Measurements from ENCODE around the gene ZNF319.
"Not testable (repeated sequence)": the region's sequence is repeated elsewhere in the genome, so short reads cannot be mapped to it uniquely, and the experiment has no call there.

The ZNF319 gene

DNA sequence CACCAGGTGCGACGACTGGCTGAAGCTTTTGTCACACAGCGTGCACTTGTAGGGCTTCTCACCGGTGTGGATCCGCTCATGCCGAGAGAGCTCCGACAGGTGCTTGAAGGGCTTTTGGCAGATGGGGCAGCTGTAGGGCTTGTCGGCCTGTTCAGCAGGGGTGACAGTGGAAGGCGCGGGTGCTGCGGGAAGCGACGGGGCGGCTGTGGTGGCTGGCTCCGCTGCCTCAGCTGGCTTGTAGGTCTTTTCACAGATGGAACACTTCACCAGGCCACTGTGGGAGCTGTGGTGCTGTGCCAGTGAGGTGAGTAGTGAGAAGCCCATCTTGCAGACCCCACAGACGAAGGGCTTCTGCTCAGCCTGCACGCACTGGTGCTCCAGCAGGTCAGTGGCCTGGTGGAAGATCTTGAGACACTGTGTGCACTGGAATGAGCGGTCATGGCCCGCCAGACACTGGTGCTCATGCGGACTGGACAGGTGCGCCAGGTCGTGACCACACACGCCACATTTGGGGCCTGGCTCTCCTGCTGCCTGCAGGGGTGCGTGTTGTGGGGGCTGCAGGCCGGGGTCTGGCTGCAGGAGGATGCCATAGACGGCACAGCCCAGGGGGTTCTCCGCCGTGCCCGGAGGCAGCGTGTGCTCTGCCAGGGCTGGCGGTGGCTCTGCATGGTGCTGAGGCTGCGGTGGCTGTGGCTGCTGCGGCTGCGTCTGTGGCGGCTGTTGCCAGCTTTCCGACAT lies 2.8 kb downstream of the ZNF319 start:
- no peak for DNase-seq (ENCODE audit: low read depth)

DNA sequence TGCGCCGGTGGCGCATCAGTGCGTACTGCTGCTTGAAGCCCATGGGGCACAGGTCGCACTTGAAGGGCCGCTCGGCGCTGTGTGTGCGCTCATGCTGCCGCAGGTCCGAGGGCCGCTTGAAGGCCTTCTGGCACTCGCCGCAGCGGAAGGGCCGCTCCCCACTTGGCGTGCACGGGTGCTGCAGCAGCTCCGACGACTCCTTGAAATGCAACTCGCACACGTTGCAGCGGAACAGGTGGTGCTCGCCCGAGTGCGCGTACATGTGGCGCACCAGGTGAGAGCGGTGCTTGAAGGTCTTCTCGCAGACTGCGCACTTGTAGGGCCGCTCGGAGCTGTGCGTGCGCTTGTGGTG lies 3.3 kb downstream of the ZNF319 start:
- DNase-seq (ENCODE audit: low read depth) = no peak

DNA sequence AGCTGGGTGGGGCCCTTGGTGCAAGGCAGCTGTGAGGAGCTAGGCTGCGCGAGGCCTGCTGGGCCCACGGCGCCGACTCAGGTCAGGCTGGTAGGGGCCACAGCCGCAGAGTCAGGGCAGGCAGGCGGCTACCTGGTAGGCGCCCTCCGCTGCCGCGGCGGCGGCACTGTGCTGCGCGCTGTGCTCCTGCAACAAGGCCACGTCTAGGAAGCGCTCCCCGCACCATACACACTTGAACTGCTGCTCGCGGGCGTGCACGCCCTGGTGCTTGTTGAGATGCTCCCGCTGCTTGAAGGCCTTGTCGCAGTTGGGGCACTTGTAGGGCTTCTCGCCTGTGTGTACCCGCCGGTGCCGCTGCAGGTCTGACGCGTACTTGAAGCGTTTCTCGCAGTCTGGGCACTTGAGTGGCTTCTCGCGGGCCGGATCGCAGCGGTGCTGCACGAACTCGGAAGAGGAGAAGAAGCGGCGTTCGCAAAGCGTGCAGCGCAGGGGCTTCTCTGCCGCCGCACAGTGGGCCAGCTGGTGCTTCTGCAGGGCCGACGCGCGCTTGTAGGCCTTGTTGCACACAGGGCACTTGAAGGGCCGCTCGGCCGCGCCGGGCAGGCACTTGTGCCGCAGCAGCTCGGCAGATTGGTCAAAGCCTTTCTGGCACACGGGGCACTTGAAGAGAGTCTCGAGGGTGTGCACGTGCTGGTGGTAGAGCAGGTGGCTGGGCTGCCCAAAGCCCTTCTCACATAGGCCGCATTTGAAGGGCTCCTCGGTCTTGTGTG lies 3.9 kb downstream of the ZNF319 start:
- DNase-seq (ENCODE audit: low read depth) = no peak

DNA sequence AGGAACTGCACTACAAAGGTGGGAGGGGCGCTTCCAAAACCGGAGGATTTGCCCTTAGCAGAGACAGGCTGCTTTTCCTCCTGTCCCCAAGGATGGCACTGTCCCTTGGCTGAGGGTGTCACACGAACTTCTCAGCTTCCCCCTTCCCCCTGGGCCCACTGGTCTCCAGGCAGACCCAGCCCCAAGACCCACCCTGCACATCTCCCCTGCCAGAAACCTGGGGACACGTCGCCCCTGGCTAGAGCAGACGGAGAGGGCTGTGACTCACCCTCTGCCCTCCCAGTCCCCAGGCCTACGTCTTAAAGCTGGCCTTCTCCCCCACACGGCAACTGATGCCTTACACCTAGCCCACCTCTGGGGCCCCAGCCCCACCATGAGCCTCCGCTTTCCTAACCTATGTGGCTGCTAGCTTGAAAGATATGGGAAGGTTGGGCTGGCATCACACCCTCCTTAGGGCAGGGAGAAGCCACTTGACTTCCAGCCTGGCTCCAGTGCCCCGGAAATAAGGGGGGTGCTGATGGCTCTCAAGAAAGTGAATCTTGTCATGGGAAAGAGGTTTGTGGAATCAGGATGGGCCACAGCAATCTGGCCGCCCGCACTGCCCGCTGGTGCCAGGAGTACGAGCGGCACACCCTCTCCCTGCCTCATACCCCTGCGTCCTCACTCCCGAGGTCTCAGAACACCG lies 4.6 kb downstream of the ZNF319 start:
- no peak for DNase-seq (ENCODE audit: low read depth)

DNA sequence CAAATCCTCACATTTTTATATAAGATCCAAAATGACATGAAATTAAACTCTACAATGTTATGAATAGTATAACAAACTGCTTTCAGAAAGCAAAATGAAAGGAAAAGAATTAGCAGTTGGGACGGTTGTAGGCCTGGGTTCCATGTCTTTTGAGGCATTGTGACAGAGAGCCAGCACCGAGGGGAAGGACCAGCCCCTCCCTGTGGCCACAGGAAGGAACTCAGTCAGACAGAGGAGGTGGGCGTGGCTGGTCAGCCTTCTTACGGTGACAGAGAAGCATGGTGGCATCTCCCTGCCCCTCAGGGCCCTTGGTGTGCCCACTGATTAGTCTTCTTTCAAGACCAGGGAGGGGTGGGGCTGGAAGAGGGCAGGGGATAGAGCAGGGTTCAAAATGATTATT lies 5.7 kb downstream of the ZNF319 start:
- DNase-seq (ENCODE audit: low read depth) = no peak

DNA sequence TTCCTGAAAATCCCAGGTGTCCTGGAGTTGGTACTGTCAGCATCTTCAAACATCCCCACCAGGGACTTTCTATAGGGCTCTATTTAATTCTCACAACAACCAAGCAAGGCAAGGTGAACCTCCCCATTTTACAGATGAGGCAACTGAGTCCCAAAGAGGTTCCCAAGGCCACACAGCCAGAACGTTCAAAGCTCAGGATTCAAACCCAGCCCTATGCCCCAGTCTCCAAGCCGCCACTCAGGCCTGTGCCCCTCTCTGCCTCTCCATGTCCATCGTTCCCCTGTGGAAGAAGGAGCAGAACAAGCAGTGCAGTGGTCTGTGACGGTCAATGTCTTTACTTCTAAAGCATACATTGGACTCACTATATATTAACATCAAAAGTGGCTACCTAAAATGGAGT lies 6.1 kb downstream of the ZNF319 start:
- DNase-seq (ENCODE audit: low read depth) = no peak

DNA sequence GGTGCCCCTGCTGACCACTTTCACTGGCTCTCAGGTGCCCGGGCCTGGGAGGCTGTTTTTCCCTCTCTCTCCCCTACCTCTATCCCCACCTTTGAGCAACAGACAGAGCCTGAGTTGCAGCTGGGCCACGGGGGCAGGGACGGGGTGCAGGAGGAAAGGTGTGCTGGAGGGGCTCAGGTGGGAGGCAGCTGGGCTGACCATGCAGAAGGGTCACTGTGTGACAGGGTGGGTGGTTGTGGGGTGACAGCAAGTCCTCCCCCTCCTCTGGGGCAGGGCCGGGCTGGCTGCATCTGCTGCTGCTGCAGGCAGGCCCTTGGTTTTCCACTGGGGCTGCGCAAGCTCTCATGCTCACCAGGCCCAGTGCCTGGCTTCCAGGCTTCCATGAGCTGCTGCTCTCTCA lies 6.6 kb downstream of the ZNF319 start:
- DNase-seq (ENCODE audit: low read depth) = no peak

DNA sequence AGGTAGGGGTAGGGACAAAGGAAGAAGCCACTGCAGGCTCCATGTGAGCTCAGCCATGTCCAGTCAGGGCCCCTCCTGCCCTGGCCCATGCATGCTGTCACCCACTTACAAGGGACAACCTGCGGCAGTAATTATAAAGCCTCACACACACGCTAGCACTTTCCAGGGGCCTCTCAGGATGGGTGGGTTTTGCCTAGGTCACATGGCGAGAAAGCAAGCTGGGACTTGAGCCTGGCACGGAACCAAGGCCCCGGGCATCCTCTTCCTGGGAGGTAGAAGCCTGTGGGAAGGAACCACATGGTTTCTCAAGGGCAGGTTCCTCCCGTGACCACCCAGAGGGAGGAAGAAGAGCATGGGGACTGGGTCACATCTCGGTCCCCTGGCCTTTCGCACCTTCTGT lies 7.0 kb downstream of the ZNF319 start:
- no peak for DNase-seq (ENCODE audit: low read depth)

DNA sequence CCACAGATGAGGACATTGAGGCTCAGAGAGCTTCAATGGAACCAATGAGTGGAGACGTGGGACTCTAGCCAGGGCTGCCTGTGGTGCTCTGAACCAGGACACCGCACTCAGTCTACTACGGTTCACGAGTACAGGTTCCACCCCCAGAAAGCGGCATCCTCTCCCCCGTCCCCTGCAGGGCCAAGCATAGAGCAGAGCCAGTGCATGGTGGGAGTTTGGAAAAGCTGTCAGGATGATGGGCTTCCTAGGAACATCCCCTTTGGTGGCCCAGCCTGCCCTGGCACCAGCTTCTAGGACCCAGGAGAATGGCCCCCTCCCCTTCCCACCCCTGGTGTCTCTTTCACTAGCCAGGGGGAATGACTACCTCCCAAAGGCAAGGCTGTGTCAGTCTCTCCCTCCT lies 8.4 kb downstream of the ZNF319 start:
- no peak for DNase-seq (ENCODE audit: low read depth)

DNA sequence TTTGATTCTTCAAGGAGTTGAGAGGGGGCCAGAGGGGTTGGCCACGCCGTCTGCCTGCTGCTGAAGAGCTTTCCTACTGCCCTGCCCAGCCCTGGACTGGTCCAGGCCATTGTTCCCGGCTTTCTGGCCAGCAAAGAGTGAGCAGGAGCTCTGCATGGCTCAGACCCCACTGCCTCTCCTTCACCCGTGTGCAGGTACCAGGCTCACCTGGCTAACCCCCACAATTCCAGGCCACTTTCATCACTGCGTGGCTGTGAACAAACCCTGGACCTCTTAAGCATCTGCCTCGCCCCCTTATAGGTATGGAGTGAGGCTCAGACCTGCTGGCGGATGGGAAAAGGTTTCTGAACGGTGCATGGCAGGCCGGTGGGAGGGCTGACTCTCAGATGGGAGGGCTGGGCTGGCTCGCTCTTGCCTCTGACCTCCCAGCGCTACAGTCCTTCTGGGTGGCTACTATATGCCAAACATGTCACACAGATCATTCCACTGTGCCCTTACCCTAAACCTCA lies 8.9 kb downstream of the ZNF319 start:
- DNase-seq (ENCODE audit: low read depth) = no peak

DNA sequence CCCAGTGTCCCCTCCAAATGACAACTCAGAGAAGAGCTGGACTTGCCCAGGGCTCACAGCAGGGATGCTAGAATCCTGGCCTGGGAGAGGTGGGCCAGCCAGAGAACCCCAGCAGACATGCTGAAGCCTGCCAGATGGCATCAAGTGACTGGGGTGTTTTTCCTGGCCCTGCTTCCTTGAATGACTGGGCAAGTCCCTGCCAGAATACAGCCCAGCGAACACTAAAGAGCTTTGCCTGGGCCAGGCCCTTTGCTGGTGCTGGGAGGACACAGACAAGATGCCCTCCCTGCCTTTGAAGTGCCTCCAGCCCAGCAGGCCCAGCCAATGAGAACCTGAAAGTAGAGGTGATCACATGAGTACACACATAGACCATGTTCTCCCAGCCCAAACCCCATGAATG lies 11.5 kb downstream of the ZNF319 start:
- DNase-seq (ENCODE audit: low read depth) = no peak

DNA sequence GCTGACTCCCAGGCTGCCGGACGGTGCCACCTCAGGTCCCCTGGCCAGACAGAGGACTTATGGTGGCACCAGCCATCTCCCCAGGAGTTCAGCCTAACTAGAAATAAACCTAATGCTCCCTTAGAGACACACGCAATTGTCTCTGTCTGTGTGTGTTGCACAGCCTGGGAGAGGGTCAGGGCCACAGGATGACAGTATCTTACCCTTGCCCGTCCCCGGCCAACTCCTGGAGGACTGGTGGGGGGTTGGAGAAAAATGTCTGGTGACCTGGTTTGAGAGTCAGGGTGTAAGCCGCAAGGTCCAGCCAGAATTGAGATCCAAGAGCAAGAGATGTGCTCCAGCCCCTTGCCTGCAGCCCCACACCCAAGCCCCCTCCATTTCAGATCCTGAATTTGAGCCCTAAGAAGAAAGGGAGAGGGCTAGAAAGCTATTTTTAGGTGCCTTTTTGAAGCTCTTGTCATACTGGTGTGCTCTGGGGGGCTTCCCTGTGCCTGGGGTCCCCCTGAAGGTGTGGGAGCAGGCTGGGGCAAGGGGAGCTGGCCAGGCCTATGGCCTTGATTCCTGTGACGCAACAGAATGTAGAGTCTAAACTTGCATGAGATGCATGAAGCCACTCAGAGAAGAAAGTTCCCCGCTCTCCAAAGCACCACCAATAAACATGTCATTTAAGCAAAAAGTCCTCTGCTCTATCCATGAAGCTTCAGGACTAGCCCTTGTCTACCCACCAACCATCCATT lies 12.9 kb downstream of the ZNF319 start:
- no peak for DNase-seq (ENCODE audit: low read depth)

DNA sequence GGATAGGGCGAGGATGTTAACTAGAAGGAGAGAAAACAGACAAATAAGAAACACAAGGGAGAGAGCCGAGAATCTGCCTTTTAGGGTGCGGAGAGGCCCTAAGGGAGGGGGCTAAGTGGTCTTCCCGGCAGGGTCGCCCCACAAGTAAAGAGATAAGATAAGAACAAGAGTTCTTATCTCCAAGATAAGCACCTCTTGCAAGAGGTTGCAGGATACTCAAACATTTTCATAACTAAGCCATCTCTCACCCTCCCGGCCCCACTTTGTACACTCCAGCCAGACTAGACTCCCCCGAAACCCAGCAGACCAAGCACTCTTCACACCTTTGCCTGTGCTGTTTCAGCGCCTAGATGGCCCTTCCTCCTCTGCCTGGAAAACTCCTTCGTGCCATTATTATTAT lies 14.3 kb downstream of the ZNF319 start:
- DNase-seq (ENCODE audit: low read depth) = no peak

DNA sequence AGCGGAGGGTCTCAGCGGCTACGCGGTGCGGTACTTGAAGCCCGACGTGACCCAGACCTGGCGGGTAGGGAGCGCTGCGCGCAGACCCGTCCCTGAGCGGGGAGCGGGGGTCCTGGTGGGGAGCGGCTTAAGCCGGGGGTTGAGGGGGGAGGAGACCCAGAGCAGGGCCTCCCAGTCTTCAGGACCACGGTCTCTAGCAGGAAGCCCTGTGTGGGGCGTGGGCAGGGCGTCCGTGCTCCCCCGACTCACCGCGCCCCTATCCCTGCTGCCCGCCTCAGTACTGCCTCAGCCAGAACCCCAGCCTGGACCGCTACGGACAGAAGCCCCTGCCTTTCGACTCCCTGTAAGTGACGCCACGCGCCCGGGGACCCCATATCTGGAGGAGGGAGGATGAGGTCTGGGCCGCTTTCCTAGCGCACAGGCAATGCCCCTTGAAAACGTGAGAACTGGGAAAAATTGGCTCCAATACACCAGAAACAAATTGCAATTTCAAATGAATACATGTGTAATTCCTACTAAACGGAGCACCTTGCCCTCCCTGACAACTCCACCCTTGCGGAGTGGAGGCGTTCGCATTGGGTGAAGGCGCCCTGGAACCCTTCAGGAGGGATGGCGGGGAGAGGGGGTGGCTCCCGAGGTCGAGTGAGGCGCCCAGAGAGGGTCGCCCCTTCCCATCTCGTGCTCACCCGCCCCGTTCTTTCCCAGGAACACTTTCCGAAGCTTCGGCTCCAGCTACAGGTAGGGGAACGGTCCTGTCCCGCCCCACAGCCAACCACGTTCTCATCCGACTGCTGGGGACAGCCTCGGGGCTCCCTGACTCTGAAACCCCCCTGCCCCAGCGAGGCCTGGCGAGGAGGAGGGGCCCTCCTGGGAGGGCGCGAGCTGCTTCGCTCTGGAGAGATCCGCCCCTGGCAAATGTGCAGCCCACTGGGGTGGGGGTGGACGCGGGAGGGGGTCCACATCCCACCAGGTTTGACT lies 15.0 kb downstream of the ZNF319 start:
- DNase-seq (ENCODE audit: low read depth) = no peak

DNA sequence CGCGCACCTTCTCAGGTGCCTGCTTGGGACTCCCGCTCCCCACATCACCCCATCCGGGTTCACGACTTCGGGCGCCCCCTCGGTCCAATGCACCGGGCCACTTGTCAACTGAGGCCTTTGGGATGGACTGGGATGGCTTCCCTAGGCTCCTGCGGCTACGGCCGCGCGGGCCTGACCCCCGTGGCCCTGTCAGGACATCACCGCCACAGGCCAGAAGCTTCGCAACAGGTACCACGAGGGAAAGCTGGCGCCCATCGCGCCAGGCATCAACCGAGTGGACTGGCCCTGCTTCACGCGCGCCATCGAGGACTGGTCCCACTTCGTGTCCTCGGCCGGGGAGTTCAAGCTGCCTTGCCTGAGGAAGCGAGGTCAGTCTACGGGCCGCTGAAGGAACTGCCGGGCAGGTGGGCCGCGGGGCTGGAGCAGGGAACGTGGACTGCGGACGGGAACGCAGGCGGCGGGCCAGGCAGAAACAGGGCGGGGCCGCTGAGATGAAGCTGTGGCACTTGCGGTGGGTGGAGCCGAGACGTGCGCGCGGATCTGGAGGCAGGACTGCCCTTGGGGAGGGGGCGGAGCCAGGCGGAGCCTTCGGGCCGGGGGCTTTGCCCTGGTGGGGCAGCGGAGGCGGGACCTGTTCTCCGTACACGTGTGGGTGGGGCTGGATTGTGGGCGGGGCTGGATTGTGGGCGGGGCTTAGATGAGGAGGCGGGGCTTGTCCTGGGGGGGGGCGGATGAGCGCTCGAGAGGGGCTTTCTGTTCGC lies 15.8 kb downstream of the ZNF319 start:
- DNase-seq (ENCODE audit: low read depth) = peak; percentile 88

DNA sequence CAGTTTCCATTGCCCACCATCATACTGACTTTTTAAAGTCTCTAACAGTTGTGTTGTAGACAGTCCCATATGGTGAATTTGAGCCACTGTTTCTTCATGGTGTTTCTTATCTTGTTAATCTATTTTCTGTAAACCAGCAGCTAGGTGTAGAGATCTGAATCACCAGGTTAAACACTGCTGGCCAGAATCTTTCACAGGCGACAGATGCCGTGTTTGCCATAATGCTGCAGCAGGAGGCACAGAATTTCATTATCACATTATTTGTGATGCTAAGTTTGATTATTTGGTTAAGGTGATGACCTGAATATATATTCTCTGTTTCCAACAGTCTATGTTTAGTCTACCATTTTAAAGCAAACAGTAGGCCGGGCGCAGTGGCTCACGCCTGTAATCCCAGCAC lies 18.1 kb downstream of the ZNF319 start:
- DNase-seq (ENCODE audit: low read depth) = no peak

DNA sequence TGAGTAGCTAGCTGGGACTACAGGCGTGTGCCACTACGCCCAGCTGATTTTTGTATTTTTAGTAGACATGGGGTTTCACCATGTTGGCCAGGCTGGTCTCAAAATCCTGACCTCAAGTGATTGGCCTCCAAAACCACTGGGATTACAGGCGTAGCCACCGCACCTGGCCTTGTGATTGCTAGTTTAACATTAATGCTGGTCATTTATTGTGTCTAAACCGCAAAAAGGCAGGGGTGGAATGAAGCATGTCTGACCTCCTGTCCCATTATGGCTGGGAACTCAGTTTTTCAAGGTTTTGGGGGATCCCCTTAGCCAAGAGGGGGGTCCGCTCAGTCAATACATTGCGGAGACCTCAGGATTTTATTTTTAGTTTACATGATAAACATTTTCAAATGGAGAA lies 18.8 kb downstream of the ZNF319 start:
- DNase-seq (ENCODE audit: low read depth) = no peak

DNA sequence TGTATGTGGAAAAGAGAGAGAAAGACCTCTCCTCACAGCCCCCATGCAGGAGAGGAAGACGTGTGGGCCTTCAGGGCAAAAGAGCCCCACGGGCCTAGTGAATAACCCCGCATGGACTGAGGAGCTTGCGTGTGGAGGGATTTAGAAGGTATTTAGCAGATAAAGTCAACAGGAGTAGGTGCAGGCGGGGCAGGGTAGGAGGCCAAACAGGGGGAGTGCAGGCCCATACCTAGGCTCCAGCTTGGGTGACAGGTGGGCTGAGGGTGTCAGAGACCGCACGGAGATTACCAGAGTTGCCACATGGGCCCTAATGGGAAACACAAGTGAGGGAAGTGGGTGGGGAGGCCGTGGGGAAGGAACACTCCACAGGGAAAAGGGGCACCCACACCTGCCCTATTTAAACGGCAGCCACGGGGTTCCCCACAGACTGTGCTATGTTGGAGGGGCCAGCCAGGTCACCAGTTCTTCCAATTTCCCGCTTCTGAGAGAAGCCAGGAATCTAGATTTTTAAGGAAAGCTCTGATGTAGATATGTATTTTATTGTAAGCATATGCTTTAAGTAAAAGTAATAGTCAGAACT lies 21.4 kb downstream of the ZNF319 start:
- DNase-seq (ENCODE audit: low read depth) = no peak

DNA sequence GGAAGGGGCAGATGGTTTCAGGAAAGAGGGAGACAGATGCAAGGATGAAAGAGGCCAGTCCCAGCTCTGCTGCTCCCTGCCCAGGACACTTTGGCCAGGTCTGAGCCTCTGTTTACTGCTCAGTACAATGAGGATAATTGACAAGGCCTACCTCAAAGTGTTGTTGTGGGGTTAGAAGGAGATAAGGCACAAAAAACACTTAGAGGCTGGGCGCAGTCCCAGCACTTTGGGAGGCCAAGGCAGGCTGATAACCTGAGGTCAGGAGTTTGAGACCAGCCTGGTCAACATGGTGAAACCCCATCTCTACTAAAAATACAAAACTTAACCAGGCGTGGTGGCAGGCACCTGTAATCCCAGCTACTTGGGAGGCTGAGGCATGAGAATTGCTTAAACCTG lies 22.4 kb downstream of the ZNF319 start:
- DNase-seq (ENCODE audit: low read depth) = not testable (repeated sequence)
